Nucleus accumbens (tissue), 56 donors: Measurements from ENCODE around the gene MCMBP.
"Not testable (repeated sequence)": the region's sequence is repeated elsewhere in the genome, so short reads cannot be mapped to it uniquely, and the experiment has no call there.

Experiments
- DNase-seq, 56 donors: peaks; one replicate each; lab custom pipeline; 2025; lab: John Stamatoyannopoulos, UW

The MCMBP gene

GRCh38 chr10:119796039-119796438 is 76.6 kb downstream of the MCMBP start:
- DNase-seq = no peak

- DNase-seq = not testable (repeated sequence)
These were observed 77.5 kb downstream of the MCMBP start for GRCh38 chr10:119795101-119795500.

DNA sequence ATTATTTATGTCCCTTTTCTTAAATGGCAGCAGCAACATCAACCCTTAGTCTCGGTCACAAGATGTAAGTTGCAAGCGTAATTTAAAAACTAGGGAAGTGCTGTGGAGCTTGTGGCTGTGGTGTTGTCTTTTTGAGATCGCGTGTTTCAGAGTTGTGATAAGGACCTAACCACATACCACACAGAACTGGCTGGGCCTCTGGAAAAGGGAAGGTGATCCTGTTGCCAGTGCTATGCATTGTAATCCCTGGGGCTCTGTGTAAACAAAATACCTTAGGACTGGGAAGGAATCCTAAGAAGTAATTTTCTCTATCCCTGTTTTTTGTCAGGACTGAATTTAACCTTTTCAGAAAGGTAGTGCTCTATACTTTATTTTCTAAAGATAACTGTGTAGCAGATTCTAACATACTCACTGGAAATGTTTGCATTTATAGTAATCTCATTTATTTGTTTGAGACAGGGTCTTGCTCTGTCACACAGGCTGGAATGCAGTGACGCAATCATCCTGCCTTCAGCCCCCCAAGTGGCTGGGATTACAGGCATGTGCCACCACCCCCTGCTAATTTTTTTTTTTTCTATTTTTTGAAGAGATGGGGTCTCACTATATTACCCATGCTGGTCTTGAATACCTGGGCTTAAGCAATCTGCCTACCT is 86.4 kb downstream of the MCMBP start:
- no peak for DNase-seq

DNA sequence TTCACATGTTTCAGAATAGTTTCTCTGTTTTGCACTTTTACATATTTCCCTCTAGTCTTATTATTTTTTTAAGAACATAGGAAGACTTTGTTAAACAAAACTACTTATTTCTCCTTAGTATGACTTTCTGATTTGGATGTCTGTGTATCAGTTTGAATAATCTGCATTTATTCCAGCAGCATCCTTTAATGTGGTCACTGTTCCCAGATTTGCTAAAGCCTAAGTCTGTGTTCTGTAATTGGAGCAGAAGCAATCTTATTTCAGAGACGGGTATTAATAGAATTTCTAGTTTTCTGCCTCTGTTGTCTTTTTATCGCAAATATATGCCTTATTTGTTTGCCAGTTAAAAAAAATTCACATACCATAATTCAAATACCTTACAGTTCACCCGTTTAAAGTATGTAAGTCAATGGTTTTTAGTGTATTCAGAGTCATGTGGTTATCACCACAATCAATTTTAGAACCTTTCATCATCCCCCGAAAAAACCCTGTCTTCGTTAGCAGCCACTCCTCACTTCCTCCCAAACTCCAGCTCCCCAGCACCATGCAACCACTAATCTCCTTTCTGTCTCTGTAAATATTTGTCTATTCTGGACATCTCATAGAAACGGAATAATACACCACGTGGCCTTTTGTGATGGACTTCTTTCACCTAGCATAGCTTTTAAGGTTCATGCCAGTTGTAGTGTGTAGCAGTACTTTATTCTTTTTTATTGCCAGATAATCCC is 88.1 kb downstream of the MCMBP start:
- DNase-seq = no peak

GRCh38 chr10:119783665-119784027 is 89.0 kb downstream of the MCMBP start:
- no peak for DNase-seq

- no peak for DNase-seq
These were observed 89.5 kb downstream of the MCMBP start for GRCh38 chr10:119782981-119783664.

DNA sequence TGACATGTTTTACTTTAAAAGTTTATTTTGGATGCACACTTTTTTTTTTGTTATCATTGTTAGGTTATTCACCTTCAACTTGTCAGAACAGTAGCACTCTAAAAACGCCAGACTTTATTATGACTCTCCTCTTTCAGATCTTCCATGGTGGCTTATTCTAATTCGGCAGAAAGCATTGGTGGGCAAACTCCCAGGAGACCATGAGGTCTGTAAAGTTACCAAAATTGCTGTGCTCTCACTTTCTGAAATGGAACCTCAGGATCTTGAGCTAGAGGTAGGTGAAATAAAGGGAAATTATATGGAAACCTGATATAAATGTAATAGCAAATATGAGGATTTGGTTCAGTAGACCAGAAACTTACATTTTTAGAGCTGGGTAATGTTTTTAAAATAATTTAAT is 91.1 kb downstream of the MCMBP start:
- no peak for DNase-seq

DNA sequence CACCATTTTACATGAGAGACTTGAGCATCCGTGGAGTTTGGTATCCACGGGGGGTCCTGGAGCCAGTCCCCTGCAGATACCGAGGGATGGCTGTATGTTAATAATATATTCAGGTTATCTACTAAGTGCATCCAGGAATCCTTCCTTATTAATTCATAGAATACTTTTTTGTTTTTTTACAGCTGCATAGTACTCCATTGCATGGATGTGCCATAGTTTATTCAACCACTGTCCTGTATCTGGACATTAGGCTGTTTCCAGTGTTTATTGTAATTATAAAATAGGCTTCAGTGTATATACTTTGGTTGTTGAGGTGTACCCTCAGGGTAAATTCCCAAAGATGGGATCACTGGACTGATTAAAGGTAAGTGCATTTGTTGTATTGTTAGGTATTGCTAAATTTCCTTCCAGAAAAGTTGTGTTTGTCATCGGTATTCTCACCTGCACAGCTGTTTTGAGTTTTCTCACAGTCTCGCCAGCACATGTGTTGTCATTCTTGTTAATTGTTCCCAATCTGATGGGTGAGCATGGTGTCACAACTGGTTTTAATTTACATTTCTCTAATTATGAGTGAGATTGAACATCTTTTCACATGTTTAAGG is 91.7 kb downstream of the MCMBP start:
- no peak for DNase-seq
